Right renal pelvis (tissue), 4 donors: Measurements from ENCODE around the gene TAS2R16. TPM values are rescaled to one million over a fixed set of nuclear protein-coding genes. Genes with fewer than 3 reads are reported as not detected.
"Not testable (repeated sequence)": the region's sequence is repeated elsewhere in the genome, so short reads cannot be mapped to it uniquely, and the experiment has no call there.

ENCODE experiments used
- DNase-seq, 4 donors: peaks; one replicate each; pipeline ENCODE4 v3.0.0-alpha.2; 2013; ENCODE audit warnings: low read depth in 4 of 4, low spot score in 3 of 4, missing footprints in 1 of 4
- polyA plus RNA-seq, 4 donors: library from polyadenylated mRNA; unstranded; fragments of 120-200 nt; gene quantifications; one replicate each; pipeline ENCODE4 v1.2.1, GENCODE V29; 2013; ENCODE audit not compliant: insufficient read length in 4 of 4

TAS2R16 gene
- polyA plus RNA-seq, 4 donors, result not detected

DNA sequence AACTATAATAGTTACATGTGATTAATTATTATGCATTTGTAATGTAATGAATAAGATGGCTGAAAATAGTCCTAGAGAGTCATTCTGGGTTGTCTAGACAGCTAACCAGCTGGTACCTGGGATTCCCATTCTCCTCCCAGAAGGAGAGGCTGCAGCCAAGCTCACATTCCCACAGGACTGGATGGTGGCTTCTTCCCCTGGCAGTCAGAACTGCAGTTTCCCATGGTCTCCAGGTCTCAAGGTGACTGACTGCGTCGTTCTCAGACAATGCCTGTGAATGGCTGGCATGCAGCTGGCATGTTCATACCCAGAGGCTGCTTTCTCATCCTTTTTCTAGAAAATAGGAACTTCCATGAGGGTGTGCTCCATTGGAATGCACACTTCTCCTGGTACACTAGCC is 21.3 kb downstream of the TAS2R16 start:
- DNase-seq, result no peak

DNA sequence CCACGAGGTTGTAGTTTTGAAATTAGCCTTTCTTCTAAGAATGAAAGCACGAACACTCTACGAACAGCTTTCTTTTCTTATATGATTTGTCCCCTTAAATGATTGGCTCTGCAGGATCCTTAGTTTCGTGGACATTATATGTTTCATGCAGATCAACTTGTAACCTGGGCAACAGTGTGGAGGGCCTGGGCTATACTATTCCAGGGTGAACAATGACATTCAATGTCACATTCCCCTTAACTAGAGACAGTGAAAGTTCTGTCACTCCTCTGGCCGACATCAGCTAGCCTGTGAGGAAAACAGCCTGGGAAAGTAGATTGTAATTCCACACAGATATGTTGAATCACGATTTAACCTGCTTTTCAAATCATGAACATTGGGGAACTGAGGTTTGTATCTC is 23.4 kb downstream of the TAS2R16 start:
- DNase-seq, result no peak

DNA sequence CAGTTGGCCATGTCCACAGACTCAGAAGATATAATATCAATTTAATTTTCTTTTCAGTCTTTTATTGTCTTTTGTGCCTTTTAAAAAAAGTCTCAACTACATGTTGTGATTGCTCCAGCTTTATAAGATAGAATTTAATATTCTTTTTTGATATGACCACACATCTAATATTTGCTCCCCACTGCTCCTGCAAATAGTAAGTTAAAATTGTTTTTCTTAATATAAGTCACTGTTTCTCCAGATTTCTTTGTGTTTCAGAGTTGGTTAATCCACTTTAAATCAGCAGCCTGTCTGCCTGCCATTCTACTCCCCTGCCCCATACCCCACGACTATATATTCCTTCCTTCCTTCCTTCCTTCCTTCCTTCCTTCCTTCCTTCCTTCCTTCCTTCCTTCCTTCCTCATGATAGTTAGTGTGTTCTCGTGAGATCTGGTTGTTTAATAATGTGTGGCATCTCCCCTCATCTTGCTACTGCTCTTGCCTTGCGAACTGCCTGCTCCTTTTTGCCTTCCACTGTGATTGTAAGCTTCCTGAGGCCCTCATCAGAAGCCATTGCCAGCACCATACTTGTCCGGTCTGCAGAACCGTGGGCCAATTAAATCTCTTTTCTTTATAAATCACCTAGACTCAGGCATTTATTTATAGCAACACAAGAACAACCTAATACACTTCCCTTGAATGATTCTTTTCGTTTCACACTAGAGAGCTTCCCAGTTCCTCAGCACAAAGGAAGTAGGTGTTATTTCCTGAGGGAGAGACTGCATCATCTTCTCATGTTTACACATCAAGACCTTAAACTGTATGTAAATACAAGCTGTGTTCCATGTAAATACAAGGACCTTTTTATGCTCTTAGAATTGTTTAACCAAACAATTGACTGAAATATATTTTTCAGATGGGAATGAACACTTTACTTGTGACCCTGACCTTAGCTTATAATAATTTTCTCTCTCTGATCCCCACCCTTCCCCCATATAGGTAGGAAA is 24.5 kb downstream of the TAS2R16 start:
- no peak for DNase-seq

DNA sequence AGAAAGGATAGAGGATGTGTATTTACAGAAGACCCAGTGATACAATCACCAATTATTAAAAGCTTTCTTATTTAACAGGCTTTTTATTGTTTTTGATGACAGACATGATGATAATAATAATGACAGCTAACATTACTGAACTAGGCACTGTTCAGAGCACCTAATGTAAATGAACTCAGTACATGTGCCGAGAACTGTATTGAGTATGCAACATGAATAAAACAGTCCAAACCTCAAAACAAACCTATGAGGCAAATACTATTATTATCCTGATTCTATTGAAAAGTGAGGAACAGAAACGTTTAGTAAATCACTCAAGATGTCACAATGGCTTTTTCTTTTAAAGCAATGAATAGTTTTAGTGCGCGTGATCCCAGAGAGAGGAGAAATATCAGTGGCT is 27.1 kb downstream of the TAS2R16 start:
- DNase-seq, result no peak

- no peak for DNase-seq
These were observed 30.2 kb downstream of the TAS2R16 start for GRCh38 chr7:122965306-122965705.

- DNase-seq, result not testable (repeated sequence)
These were observed 41.8 kb downstream of the TAS2R16 start for GRCh38 chr7:122953678-122954077.

DNA sequence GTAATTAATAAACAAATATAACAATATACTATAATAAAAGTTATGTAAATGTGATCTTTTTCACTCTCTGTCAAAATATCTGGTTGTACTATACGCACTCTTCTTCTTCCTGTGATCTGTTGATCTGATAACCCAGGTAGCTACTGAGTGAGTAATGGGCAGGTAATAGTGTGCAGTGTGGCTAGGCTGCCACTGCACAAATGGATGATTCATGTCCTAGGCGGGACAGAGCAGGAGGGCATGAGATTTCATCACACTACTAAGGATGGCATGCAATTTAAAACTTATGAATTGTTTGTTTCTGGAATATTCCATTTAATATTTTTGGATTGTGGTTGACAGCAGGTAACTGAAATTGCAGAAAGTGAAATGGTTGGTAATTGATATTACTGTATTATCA is 44.5 kb downstream of the TAS2R16 start:
- DNase-seq, result no peak

- DNase-seq, result no peak
These were observed 46.3 kb downstream of the TAS2R16 start for GRCh38 chr7:122949186-122949585.

Other genes starting within 250 kb of the TAS2R16 start
- gene CADPS2, start 109.2 kb downstream of the TAS2R16 start, polyA plus RNA-seq, result 10 to 100 TPM; 38.1 to 59.8 (median 52.9) TPM
- gene SLC13A1, start 204.3 kb upstream of the TAS2R16 start, polyA plus RNA-seq, result 10 to 100 TPM; 17.3 to 29.7 (median 20.8) TPM